B cell (primary cell): Measurements from ENCODE around the gene GPHN. TPM values are rescaled to one million over a fixed set of nuclear protein-coding genes. Genes with fewer than 3 reads are reported as not detected.

ENCODE experiments used
- ATAC-seq: fragments of 200-7000 bp; cut with Tn5 transposase; one replicate; pipeline ENCODE4 v1.10.0; 2021; ENCODE audit warnings: low read depth, mild to moderate bottlenecking, moderate number of reproducible peaks, moderate library complexity
- CTCF ChIA-PET: fragments of 350-600 bp; sonication (Branson Sonifier 250); formaldehyde crosslinking; loops from one replicate; lab custom pipeline; 2021; ENCODE audit warnings: antibody characterized with exemption, inconsistent platforms; lab: Charles Lee
- POLR2A ChIA-PET: fragments of 350-600 bp; sonication (Branson Sonifier 250); formaldehyde crosslinking; loops from one replicate; lab custom pipeline; 2021; ENCODE audit warnings: antibody characterized with exemption; lab: Charles Lee
- DNase-seq: peaks from one replicate; pipeline ENCODE4 v3.0.0; 2013
- H2AFZ ChIP-seq: 2 replicates; pipeline ENCODE4 v1.6.1; 2012; ENCODE audit warnings: mild to moderate bottlenecking, low read depth, low read length; ENCODE audit not compliant: insufficient read depth, poor library complexity, severe bottlenecking
- H3K27ac ChIP-seq, 2 donors: 1 replicate in 1 of 2; 2 replicates in 1 of 2; pipeline ENCODE4 v1.5.1; 2012 to 2013; ENCODE audit warnings: low read length in 2 of 2, mild to moderate bottlenecking in 2 of 2, moderate library complexity in 1 of 2
- H3K27me3 ChIP-seq, 4 experiments: fragments of 200-600 bp in 1 of 4; sonication (generic) in 1 of 4; replicated peaks in 1 of 4; 1 replicate in 2 of 4; 2 replicates in 2 of 4; pipeline versions ENCODE4 v1.6.1 to v1.7.0; 2013 to 2016; ENCODE audit warnings: low read length in 3 of 4, mild to moderate bottlenecking in 2 of 4, mixed read lengths in 1 of 4, moderate library complexity in 1 of 4; ENCODE audit not compliant: insufficient read depth in 4 of 4, control insufficient read depth in 3 of 4; ENCODE audit errors: control extremely low read depth in 1 of 4
- H3K36me3 ChIP-seq, 2 experiments: replicated peaks in 1 of 2; 1 replicate in 1 of 2; 2 replicates in 1 of 2; pipeline versions ENCODE4 v1.6.1 to v1.7.1; 2013; ENCODE audit warnings: low read length in 1 of 2; ENCODE audit not compliant: insufficient read depth in 2 of 2, control insufficient read depth in 1 of 2; ENCODE audit errors: control extremely low read depth in 1 of 2, extremely low read depth in 1 of 2
- H3K4me1 ChIP-seq, 2 donors: fragments of 200-600 bp in 1 of 2; sonication (generic) in 1 of 2; 1 replicate in 1 of 2; 2 replicates in 1 of 2; pipeline versions ENCODE4 v1.5.1 to v1.6.1; 2013 to 2017; ENCODE audit warnings: low read length in 2 of 2; ENCODE audit not compliant: control insufficient read depth in 2 of 2, insufficient read depth in 2 of 2
- H3K4me2 ChIP-seq: replicated peaks from 2 replicates; pipeline ENCODE3; 2012; ENCODE audit warnings: mild to moderate bottlenecking, low read depth, low read length; ENCODE audit not compliant: poor library complexity, severe bottlenecking
- H3K4me3 ChIP-seq, 5 experiments: fragments of 200-600 bp in 1 of 5; sonication (generic) in 1 of 5; 1 replicate in 3 of 5; 2 replicates in 2 of 5; pipeline versions ENCODE4 v1.5.1 to v1.7.0; 2011 to 2016; ENCODE audit warnings: low read length in 4 of 5, mild to moderate bottlenecking in 4 of 5, low read depth in 2 of 5, control low read depth in 1 of 5, moderate library complexity in 1 of 5; ENCODE audit not compliant: insufficient read depth in 1 of 5; ENCODE audit errors: control extremely low read depth in 1 of 5, extremely low read depth in 1 of 5
- H3K79me2 ChIP-seq: fragments of 200-600 bp; sonication (generic); one replicate; pipeline ENCODE4 v1.6.0; 2016; ENCODE audit warnings: low read length; ENCODE audit not compliant: control insufficient read depth, insufficient read depth
- H3K9ac ChIP-seq: fragments of 200-600 bp; sonication (generic); 2 replicates; pipeline ENCODE4 v1.6.1; 2017; ENCODE audit warnings: mild to moderate bottlenecking, low read length, moderate library complexity
- H3K9me3 ChIP-seq, 3 donors: one replicate each; pipeline versions ENCODE4 v1.6.1 to v1.7.1; 2013; ENCODE audit warnings: low read length in 2 of 3; ENCODE audit not compliant: control insufficient read depth in 2 of 3, insufficient read depth in 1 of 3; ENCODE audit errors: control extremely low read depth in 1 of 3
- H4K20me1 ChIP-seq: 2 replicates; pipeline ENCODE4 v1.6.0; 2012; ENCODE audit warnings: mild to moderate bottlenecking, low read length; ENCODE audit not compliant: insufficient read depth, control insufficient read depth, poor library complexity, severe bottlenecking
- H3K27ac Mint-ChIP-seq: one replicate; pipeline ENCODE4 v1.8.0; 2021; ENCODE audit warnings: mixed read lengths
- H3K27me3 Mint-ChIP-seq: one replicate; pipeline ENCODE4 v1.8.0; 2021; ENCODE audit warnings: mixed read lengths
- H3K4me1 Mint-ChIP-seq: one replicate; pipeline ENCODE4 v1.8.0; 2021; ENCODE audit warnings: mixed read lengths
- H3K4me3 Mint-ChIP-seq: one replicate; pipeline ENCODE4 v1.8.0; 2021; ENCODE audit warnings: mixed read lengths
- H3K9me3 Mint-ChIP-seq: one replicate; pipeline ENCODE4 v1.8.0; 2022; ENCODE audit warnings: mixed read lengths; ENCODE audit not compliant: insufficient read depth
- EZH2 ChIP-seq: IDR thresholded peaks from 2 replicates; pipeline ENCODE4 v1.6.1; 2012; ENCODE audit warnings: borderline replicate concordance, low read depth, mild to moderate bottlenecking, moderate library complexity, low read length; ENCODE audit not compliant: insufficient read depth, poor library complexity, severe bottlenecking
- WGBS: methylation state at CpG from one replicate; pipeline ENCODE4 v1.1.5; 2013; ENCODE audit warnings: missing lambda C conversion rate; ENCODE audit not compliant: insufficient coverage; 5-methylcytosine and 5-hydroxymethylcytosine counted together
- intact Hi-C: fragments of 100-400 bp; cut with micrococcal nuclease; formaldehyde crosslinking; loops from one replicate; pipeline ENCODE4 v1.10.0; 2022
- polyA plus RNA-seq: library from polyadenylated mRNA; depleted of rRNA; stranded (reverse); fragments of >200 nt; gene quantifications from 2 replicates; pipeline ENCODE4 v1.2.3, GENCODE V29; 2012
- total RNA-seq, 2 donors: library from RNA; stranded (reverse); fragments of 120-200 nt in 1 of 2; gene quantifications; 1 replicate in 1 of 2; 2 replicates in 1 of 2; pipeline versions ENCODE4 v1.2.3 to v1.2.4, GENCODE V29; 2013 to 2022
- TF ChIP-seq, protein P1 (sequence below): fragments of 200-600 bp; IDR thresholded peaks from one replicate; pipeline ENCODE4 v1.8.0; 2022; ENCODE audit warnings: antibody characterized with exemption, mild to moderate bottlenecking

Gene GPHN
- total and polyA plus RNA-seq, 2 donors (not counting 1 experiment from before 2014, with no cell fraction given), result 3.4 to 18.0 TPM

DNA sequence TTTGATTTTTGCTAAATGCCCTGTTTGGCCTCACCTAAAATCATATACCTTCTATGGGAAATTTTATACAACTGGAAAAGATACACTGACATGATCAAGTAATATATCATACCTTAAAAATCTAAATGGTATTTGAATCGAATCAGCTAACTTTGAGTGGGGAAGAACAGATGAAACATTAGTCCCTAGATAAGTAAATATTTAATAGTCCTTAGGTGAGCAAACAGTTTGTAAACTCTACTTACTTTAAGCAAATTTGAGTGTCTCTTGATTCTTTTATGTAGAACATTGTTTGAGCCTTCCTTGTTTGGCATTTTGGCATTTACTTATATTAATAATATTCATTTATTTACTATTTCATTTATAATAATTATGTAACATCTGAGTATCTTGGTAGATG is 485.6 kb downstream of the GPHN start:
- no peak overlapping the region for H3K9ac ChIP-seq
- H4K20me1 ChIP-seq, result no peaks in the 10 kb centered on the region
- TF ChIP-seq EZH2, result no peak
- no peak overlapping the region for H3K4me3 Mint-ChIP-seq
- no peak overlapping the region for H3K4me3 ChIP-seq
- ATAC-seq, result no peak
- H3K27ac ChIP-seq, result no peak overlapping the region
- no peaks in the 10 kb centered on the region for H3K27me3 ChIP-seq
- H3K9me3 ChIP-seq, result no peaks in the 10 kb centered on the region
- no peaks in the 10 kb centered on the region for H3K4me1 ChIP-seq
- no peak overlapping the region for H3K27ac Mint-ChIP-seq
- H2AFZ ChIP-seq, result no peak overlapping the region
- intact Hi-C loops, result no loop called here
- no peak for DNase-seq
- CTCF ChIA-PET, result no interaction called here
- H3K79me2 ChIP-seq, result no peaks in the 10 kb centered on the region
- no peak overlapping the region for H3K4me2 ChIP-seq
- no peaks in the 10 kb centered on the region for H3K9me3 Mint-ChIP-seq
- H3K27me3 Mint-ChIP-seq, result no peaks in the 10 kb centered on the region
- H3K4me1 Mint-ChIP-seq, result no peaks in the 10 kb centered on the region
- H3K36me3 ChIP-seq, result no peaks in the 10 kb centered on the region
- no CpG with 5 or more reads among the region's 1 CpG for WGBS
- POLR2A ChIA-PET, result no interaction called here

DNA sequence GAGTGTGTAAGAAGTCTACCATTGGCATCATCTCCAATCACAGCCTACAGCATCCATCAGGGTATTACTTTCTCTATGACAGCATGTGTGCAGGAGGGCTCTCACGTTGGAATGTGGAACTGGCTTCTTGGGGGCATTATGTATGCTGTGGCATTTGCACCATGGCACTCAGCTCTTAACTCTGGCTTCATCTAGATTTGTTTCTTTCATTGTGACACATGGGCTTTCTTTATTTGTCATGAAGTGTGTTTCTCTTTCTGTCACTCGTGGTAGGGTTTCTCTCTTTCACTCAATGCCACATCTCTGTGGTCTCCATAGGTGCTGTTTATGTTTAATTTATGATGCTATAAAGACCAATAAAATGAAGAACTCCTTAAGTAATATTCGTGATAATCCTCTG is 490.1 kb downstream of the GPHN start:
- H3K4me2 ChIP-seq, result no peak overlapping the region
- H3K4me1 Mint-ChIP-seq, result no peaks in the 10 kb centered on the region
- H3K27me3 Mint-ChIP-seq, result no peaks in the 10 kb centered on the region
- CTCF ChIA-PET, result no interaction called here
- no peaks in the 10 kb centered on the region for H3K79me2 ChIP-seq
- TF ChIP-seq EZH2, result no peak
- TF ChIP-seq, protein P1, sequence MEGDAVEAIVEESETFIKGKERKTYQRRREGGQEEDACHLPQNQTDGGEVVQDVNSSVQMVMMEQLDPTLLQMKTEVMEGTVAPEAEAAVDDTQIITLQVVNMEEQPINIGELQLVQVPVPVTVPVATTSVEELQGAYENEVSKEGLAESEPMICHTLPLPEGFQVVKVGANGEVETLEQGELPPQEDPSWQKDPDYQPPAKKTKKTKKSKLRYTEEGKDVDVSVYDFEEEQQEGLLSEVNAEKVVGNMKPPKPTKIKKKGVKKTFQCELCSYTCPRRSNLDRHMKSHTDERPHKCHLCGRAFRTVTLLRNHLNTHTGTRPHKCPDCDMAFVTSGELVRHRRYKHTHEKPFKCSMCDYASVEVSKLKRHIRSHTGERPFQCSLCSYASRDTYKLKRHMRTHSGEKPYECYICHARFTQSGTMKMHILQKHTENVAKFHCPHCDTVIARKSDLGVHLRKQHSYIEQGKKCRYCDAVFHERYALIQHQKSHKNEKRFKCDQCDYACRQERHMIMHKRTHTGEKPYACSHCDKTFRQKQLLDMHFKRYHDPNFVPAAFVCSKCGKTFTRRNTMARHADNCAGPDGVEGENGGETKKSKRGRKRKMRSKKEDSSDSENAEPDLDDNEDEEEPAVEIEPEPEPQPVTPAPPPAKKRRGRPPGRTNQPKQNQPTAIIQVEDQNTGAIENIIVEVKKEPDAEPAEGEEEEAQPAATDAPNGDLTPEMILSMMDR, result no peak
- H3K27me3 ChIP-seq, result no peaks in the 10 kb centered on the region
- no peaks in the 10 kb centered on the region for H3K9me3 Mint-ChIP-seq
- H3K4me1 ChIP-seq, result no peaks in the 10 kb centered on the region
- WGBS, result no CpG with 5 or more reads among the region's 3 CpGs
- no peaks in the 10 kb centered on the region for H3K36me3 ChIP-seq
- intact Hi-C loops, result no loop called here
- H3K4me3 ChIP-seq, result no peak overlapping the region
- POLR2A ChIA-PET, result no interaction called here
- H3K4me3 Mint-ChIP-seq, result no peak overlapping the region
- H4K20me1 ChIP-seq, result no peaks in the 10 kb centered on the region
- H3K27ac Mint-ChIP-seq, result no peak overlapping the region
- no peak for DNase-seq
- no peak overlapping the region for H3K27ac ChIP-seq
- H3K9ac ChIP-seq, result no peak overlapping the region
- no peak for ATAC-seq
- H3K9me3 ChIP-seq, result no peaks in the 10 kb centered on the region
- H2AFZ ChIP-seq, result no peak overlapping the region
